DOHH2 (cell line): Measurements from ENCODE around the gene IYD.

Experiments used
- CTCF ChIP-seq: fragments of 200-600 bp; sonication (generic); IDR thresholded peaks from one replicate; pipeline ENCODE4 v1.5.1; 2014; ENCODE audit warnings: antibody characterized with exemption, mild to moderate bottlenecking, low read depth, low read length; ENCODE audit not compliant: poor library complexity, severe bottlenecking
- EZH2phosphoT487 ChIP-seq: fragments of 200-600 bp; sonication (generic); IDR thresholded peaks from 2 replicates; pipeline ENCODE4 v1.6.1; 2017; ENCODE audit warnings: borderline replicate concordance, mild to moderate bottlenecking, antibody characterized with exemption, low read length, moderate library complexity, mixed read lengths

DNA sequence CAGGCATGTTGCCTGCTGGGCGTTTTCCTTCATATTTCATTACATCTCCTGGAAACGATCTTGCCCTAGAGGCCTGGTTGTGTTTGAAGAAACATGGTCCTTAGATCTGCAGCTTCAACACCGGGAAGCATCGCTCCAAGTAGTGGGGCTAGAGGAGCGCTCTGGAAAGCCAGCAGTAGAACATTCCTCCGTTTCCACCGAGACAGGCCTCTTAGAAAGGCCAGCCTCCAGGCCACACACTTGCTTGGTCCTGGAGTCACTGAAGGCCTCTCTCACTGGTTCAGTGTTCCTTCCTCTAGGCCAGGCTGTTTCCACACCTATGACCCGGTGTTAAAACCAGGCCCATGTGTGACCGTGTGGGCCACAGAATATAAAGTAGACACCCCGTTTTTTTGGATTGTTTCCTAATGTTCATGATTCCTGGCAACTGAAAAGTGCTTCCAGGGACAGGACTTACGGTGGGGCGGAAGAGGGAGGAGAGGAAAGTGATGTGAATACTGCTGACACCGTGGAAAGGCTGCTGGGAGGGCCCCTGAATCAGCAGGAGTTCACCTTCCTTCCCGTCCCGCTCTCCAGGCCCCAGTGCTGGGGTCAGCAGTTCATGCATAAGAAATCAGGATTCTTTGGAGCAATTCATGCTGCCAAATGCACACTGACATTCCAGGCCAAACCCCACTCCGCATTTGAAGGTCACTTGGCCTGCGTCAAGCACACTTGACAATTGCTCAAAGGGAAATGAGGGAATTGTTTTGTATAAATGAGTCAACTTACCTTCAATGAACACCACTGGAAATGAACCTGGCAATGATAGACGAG, 83.8 kb downstream of the IYD start:
- no peak for TF ChIP-seq CTCF
- TF ChIP-seq EZH2phosphoT487, result no peak
